Measurements from ENCODE around the gene ZCRB1.

ZCRB1 gene

DNA sequence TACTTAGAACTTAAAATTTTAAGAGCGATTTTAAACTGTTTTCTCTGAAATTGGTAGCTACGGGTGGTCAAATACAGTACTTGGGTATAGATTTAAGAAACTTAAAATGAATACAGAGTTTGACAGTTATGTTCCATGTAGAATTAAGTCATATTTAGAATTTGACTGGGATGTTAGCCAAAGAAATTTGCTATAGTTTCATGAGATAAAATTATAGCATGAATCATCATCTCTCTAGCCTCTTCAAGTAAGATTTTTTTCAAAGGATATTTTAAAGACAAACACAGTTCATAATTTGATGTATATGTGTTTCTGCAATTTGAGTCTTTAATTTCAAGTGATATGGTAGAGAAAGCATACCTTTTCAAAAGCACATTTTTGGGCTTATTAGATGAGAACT, 41.0 kb downstream of the ZCRB1 start:
- TF ChIP-seq POLR2A (IDR thresholded peaks at IDR 0.05; ENCODE audit: low read depth, low read length): no peak
- FAIRE-seq: no peak
- no peak for DNase-seq (ENCODE audit: insufficient read length)

DNA sequence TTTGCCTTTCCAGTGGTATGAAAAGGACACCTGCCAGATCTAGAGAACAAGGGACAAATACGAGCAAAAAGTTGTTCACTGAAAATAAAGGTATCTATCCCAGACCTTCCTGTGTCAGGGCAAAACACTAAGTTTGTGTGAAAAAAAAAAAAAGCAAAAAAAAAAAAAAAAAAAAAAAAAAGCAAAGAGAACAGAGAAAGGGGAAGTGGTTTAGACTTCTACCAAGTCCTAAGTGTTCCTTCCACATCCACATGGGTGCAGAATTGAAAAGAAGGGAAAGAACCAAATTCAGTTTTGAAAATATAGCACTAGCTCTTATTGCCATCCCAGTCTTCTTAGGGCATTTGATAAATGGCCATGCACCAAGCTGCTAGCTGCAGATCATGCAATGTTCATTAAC, 41.7 kb downstream of the ZCRB1 start:
- no peak for DNase-seq (ENCODE audit: insufficient read length)
- no peak for FAIRE-seq

DNA sequence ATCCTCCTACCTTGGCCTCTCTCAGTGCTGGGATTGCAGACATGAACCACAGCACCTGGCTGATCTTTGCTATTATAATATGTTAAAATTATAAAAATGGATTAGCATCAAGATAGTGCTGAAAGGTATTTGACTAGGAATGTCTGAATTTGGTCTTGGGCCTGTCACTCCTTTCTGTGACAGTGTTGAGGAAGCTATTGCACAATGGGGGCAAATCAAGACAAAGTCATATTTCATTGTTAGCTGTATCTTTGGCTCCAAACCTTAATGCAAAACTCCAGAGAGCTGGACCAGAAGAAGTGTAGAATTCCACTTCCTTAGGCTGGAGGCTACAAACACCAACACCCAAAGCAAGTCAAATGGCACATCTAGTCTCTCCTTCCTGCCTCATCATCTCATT, 42.2 kb downstream of the ZCRB1 start:
- DNase-seq (ENCODE audit: insufficient read length): no peak
- TF ChIP-seq POLR2A (IDR thresholded peaks at IDR 0.05; ENCODE audit: low read depth, low read length) (no peak), POLR2AphosphoS5 (IDR thresholded peaks at IDR 0.05; ENCODE audit: low read depth, low read length) (no peak)
- no peak for FAIRE-seq

More for the DNA sequence above, 41.7 kb downstream of the ZCRB1 start:
- TF ChIP-seq POLR2A (IDR thresholded peaks at IDR 0.05; ENCODE audit: low read depth, low read length) (no peak), TAF1 (IDR thresholded peaks at IDR 0.05; ENCODE audit: borderline replicate concordance, low read depth, low read length) (no peak), POLR2AphosphoS5 (IDR thresholded peaks at IDR 0.05; ENCODE audit: low read depth, low read length) (no peak)

DNA sequence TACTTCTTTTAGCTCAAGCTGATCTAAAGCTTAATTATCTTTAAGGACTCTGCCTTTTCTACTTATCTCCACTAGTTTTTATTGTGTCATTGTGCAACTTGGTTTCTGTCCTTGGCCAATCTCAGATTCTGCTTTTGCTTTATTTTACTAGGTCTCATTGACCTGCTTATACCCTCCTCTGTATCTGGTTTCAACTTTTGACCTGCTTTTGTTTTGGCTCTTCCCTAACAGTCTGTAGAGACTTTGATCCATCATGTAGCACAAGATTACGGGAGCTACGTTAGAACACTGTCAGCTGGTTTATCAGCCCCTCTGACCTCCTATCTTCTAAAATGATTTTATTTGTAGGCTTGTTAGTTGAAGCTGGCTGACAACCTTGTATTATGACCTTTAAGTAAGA, 43.6 kb downstream of the ZCRB1 start:
- DNase-seq (ENCODE audit: insufficient read length): no peak
- TF ChIP-seq POLR2A (IDR thresholded peaks at IDR 0.05; ENCODE audit: low read depth, low read length): no peak
- TF ChIP-seq TAF1 (IDR thresholded peaks at IDR 0.05; ENCODE audit: borderline replicate concordance, low read depth, low read length): no peak
- no peak for TF ChIP-seq POLR2AphosphoS5 (IDR thresholded peaks at IDR 0.05; ENCODE audit: low read depth, low read length)
- FAIRE-seq: no peak

DNA sequence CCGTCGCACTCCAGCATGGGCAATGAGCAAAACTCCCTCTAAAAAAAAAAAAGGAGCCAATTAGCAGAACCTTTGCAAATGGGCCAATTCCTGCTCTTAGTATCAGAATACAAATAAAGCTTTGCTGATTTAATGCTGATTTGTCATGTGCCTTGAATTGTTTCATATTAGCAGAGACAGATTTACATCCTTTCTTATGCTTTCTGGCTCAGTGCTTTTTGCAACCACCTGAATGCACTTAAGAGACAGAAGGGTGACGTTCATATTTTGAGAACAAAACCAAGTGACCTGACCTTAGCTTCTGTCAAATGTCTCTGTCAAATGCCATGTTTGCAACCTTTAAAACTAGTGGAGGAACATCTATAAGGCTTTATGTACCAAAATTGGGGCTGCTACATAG, 44.0 kb downstream of the ZCRB1 start:
- no peak for DNase-seq (ENCODE audit: insufficient read length)
- FAIRE-seq: no peak
- no peak for TF ChIP-seq POLR2AphosphoS5 (IDR thresholded peaks at IDR 0.05; ENCODE audit: low read depth, low read length)

DNA sequence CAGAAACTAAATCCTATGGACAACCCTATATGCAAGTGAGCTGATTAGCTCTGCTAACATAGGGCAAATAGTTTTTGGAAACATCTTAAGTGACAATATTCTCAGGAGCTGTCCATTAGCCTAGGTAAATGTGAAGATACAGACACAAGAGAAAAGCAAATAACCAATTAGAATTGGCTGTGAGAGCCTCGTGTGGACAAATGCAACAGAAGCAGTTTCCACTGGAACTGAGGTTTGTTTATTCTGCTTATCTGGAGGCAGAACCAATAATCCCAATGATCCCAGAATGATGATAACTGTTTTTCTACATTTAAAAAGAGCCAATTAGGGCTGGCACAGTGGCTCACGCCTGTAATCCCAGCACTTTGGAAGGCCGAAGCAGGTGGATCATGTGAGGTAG, 44.6 kb downstream of the ZCRB1 start:
- FAIRE-seq: no peak
- no peak for DNase-seq (ENCODE audit: insufficient read length)

DNA sequence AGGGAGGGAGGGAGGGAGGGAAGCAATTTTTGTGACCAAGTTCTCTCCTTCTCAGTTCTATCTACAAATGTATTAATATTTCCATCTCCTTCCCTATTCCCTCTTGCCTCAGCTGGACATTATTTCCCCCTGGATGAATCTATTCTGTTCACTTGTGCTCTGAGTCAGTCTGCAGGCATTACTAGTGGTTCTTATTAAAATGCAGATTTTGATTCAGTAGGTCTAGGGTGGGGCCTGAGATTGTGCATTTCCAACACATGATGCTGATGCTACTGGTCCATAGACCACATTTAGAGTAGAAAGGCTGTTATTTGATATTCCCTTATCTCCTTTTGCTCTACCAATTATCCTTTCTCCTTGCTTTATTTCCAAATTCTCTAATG, 47.8 kb downstream of the ZCRB1 start:
- DNase-seq (ENCODE audit: insufficient read length) (no peak), FAIRE-seq (no peak)
- no peak for TF ChIP-seq TAF1 (IDR thresholded peaks at IDR 0.05; ENCODE audit: borderline replicate concordance, low read depth, low read length)
- TF ChIP-seq POLR2A (IDR thresholded peaks at IDR 0.05; ENCODE audit: low read depth, low read length): no peak

More for the DNA sequence above, 44.6 kb downstream of the ZCRB1 start:
- TF ChIP-seq POLR2AphosphoS5 (IDR thresholded peaks at IDR 0.05; ENCODE audit: low read depth, low read length) (no peak), POLR2A (IDR thresholded peaks at IDR 0.05; ENCODE audit: low read depth, low read length) (no peak), TAF1 (IDR thresholded peaks at IDR 0.05; ENCODE audit: borderline replicate concordance, low read depth, low read length) (no peak)

DNA sequence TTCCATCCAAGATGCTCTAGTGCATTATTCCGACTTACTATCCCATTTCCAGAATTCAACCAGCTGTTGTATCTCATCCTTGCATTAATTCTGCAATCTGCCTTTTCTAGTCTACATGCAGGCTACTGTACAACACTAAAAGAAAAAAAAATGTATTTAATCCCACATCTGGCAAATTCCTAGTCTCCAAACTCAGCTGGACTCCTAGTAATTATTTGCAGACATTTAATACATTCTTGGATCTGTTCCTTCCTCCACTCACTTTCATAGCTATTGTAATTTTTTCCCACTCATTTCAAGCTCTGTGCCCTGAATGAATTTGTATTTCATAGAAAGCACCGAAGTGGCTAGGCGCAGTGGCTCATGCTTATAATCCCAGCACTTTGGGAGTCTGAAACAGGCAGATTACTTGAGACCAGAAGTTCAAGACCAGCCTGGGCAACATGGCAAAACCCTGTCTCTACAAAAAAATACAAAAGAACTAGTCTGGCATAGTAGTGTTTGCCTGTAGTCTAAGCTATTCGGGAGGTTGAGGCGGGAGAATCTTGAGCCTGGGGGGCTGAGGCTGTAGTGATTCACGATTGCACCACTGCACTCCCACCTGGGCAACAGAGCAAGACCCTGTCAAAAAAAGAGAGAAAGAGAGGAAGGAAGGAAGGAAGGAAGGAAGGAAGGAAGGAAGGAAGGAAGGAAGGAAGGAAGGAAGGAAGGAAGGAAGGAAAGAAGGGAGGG, 48.3 kb downstream of the ZCRB1 start:
- no peak for DNase-seq (ENCODE audit: insufficient read length)
- FAIRE-seq: no peak
- TF ChIP-seq POLR2AphosphoS5 (IDR thresholded peaks at IDR 0.05; ENCODE audit: low read depth, low read length): no peak
- TF ChIP-seq POLR2A (IDR thresholded peaks at IDR 0.05; ENCODE audit: low read depth, low read length): no peak
- no peak for TF ChIP-seq TAF1 (IDR thresholded peaks at IDR 0.05; ENCODE audit: borderline replicate concordance, low read depth, low read length)

DNA sequence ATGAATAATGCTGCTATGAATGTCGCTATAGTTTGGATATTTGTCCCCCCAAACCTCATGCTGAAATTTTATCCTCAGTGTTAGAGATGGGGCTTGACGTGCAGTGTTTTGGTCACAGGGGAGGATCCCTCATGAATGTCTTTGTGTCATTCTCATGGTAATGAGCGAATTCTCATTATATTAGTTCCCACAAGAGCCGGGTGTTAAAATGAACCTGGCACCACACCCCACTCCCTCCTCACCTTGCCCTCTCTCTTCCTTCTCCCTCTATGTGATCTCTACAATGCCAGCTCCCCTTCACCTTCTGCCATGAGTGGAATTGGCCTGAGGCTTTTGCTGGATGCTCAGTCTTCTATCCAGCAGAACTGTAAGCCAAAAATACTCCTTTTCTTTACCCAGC, 50.4 kb downstream of the ZCRB1 start:
- TF ChIP-seq TAF1 (IDR thresholded peaks at IDR 0.05; ENCODE audit: borderline replicate concordance, low read depth, low read length) (no peak), POLR2AphosphoS5 (IDR thresholded peaks at IDR 0.05; ENCODE audit: low read depth, low read length) (no peak), POLR2A (IDR thresholded peaks at IDR 0.05; ENCODE audit: low read depth, low read length) (no peak)
- no peak for DNase-seq (ENCODE audit: insufficient read length)
- FAIRE-seq: no peak

DNA sequence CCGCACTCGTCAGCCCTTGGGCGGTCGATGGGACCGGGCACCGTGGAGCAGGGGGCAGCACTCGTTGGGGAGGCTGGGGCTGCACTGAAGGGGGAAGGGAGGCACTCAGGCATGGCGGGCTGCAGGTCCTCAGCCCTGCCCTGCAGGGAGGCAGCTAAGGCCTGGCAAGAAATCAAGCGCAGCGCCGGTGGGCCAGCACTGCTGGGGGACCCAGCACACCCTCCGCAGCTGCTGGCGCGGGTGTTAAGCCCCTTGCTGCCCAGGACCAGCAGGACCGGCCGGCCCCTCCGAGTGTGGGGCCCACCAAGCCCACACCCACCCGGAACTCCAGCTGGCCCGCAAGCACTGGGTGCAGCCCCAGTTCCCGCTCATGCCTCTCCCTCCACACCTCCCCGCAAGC, 52.2 kb downstream of the ZCRB1 start:
- no peak for DNase-seq (ENCODE audit: insufficient read length)
- TF ChIP-seq POLR2AphosphoS5 (IDR thresholded peaks at IDR 0.05; ENCODE audit: low read depth, low read length): no peak
- no peak for TF ChIP-seq TAF1 (IDR thresholded peaks at IDR 0.05; ENCODE audit: borderline replicate concordance, low read depth, low read length)
- TF ChIP-seq POLR2A (IDR thresholded peaks at IDR 0.05; ENCODE audit: low read depth, low read length): no peak

DNA sequence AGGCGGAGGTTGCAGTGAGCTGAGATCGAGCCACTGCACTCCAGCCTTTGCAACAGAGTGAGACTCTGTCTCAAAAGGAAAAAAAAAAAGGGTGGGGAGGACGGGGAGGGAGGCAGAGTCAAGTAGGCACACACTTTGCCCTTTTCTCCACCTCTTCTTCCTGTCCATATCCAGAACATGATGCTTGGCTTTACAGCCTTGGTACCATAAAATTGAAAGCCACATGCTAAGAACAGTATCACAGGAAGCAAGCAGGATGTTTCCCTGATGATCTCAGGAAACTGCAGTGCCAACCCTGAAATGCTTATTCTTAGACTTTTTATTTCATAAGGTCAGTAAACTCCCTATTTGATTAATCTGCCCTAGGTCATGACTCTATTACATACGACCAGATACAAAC, 55.3 kb downstream of the ZCRB1 start:
- TF ChIP-seq POLR2A (IDR thresholded peaks at IDR 0.05; ENCODE audit: low read depth, low read length) (no peak), POLR2AphosphoS5 (IDR thresholded peaks at IDR 0.05; ENCODE audit: low read depth, low read length) (no peak), TAF1 (IDR thresholded peaks at IDR 0.05; ENCODE audit: borderline replicate concordance, low read depth, low read length) (no peak)
- FAIRE-seq: no peak

More for the DNA sequence above, 52.2 kb downstream of the ZCRB1 start:
- no peak for FAIRE-seq

DNA sequence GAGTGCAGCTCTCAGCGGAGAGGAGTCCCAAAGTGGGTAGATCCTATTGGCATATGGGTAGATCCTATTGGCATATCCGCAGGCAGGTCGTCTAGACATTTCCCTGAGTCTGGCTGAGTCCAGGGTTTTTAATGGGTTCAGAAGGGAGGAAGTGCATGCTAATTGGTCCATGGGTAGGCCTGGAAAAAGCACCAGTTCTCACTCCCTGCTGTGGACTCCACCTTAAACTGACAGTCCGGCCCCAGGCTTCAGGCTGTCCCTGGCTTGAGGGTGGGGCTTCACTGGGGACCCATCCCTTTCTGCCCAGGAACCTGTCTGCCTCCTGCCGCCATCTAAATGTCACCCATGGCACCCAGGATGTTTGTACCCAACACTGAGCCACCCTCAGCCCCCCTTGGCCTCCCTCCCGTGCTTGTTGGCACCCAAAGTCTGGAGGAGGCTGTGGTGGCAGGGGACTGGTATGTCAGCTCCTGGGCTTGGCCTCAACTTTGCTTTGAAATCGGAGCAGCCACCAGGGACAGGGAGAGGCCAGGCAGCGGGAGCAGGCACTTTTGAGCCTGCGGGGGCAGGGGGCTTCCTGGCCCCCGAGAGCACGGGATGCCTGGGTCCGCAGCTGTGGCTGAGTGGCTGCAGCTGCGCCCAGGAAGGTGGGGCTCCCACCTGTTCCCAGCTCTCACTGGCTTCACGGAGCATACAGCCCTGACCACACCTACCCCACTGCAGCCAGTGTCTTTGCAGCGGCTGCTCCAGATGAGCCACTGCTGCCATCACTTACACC, 58.3 kb downstream of the ZCRB1 start:
- DNase-seq (ENCODE audit: insufficient read length): no peak
- FAIRE-seq: no peak
- TF ChIP-seq TAF1 (IDR thresholded peaks at IDR 0.05; ENCODE audit: borderline replicate concordance, low read depth, low read length) (no peak), POLR2A (IDR thresholded peaks at IDR 0.05; ENCODE audit: low read depth, low read length) (no peak), POLR2AphosphoS5 (IDR thresholded peaks at IDR 0.05; ENCODE audit: low read depth, low read length) (no peak)

More for the DNA sequence above, 55.3 kb downstream of the ZCRB1 start:
- no peak for DNase-seq (ENCODE audit: insufficient read length)
